Measurements from ENCODE around the gene NEK6.

Gene NEK6

DNA sequence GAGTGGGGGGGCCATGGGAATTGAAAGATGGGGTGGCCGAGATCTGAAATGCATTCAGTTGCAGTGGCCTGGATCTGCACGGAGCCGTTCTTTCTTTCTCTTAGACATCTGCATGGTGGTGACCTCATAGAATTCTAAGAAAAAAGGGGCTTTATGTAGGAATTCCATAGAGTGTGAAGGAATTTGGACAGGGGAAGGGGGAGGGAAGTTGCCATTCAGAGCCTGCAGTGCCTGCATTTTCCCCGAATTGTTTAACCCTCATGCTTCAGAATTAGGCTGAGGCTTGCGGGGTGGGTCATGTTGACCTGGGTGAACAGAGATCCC, 4.9 kb downstream of the NEK6 start:
- no peak overlapping the region for H3K27ac Mint-ChIP-seq
- H3K36me3 Mint-ChIP-seq (ENCODE audit: low read depth) = peaks cover 4% of the 10 kb centered on the region
- H3K4me3 Mint-ChIP-seq = no peak overlapping the region
- peaks cover 66% of the 10 kb centered on the region for H3K27me3 Mint-ChIP-seq (ENCODE audit: low read depth)
- H3K9me3 Mint-ChIP-seq = no peaks in the 10 kb centered on the region
- H3K4me1 Mint-ChIP-seq (ENCODE audit: low read depth) = peaks cover 15% of the 10 kb centered on the region

DNA sequence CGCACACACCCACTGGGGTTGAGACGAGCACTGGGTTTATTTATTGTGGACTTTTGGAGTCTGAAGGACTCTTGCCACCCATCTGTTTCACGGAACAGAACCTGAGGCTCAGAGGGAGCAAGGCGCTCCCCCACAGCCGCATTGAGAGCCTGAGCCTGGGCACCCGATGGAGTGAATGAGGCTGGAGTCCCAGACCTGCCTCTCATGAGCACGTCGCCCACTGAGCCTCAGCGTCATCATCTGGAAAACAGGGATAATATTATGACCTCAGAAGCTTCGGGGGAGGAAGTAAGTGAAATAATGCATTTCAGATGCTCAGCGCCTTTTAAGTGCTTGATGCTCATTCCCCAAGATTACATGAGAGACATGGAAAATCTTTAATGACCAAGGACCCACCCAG, 5.5 kb downstream of the NEK6 start:
- no peaks in the 10 kb centered on the region for H3K9me3 Mint-ChIP-seq
- H3K4me1 Mint-ChIP-seq (ENCODE audit: low read depth) = peaks cover 14% of the 10 kb centered on the region
- H3K27me3 Mint-ChIP-seq (ENCODE audit: low read depth) = peaks cover 64% of the 10 kb centered on the region
- peaks cover 3% of the 10 kb centered on the region for H3K36me3 Mint-ChIP-seq (ENCODE audit: low read depth)
- no peak overlapping the region for H3K27ac Mint-ChIP-seq
- H3K4me3 Mint-ChIP-seq = no peak overlapping the region

GRCh38 chr9:124263800-124264426, 6.2 kb downstream of the NEK6 start:
- peaks cover 9% of the 10 kb centered on the region for H3K4me1 Mint-ChIP-seq (ENCODE audit: low read depth)
- H3K27ac Mint-ChIP-seq = no peak overlapping the region
- H3K27me3 Mint-ChIP-seq (ENCODE audit: low read depth) = peaks cover 57% of the 10 kb centered on the region
- no peak overlapping the region for H3K4me3 Mint-ChIP-seq
- H3K9me3 Mint-ChIP-seq = no peaks in the 10 kb centered on the region
- H3K36me3 Mint-ChIP-seq (ENCODE audit: low read depth) = no peaks in the 10 kb centered on the region

GRCh38 chr9:124264823-124265233, 7.1 kb downstream of the NEK6 start:
- Mint-ChIP-seq H3K27ac (no peak overlapping the region), H3K4me3 (no peak overlapping the region), H3K36me3 (ENCODE audit: low read depth) (no peaks in the 10 kb centered on the region), H3K9me3 (no peaks in the 10 kb centered on the region), H3K27me3 (ENCODE audit: low read depth) (peaks cover 49% of the 10 kb centered on the region), H3K4me1 (ENCODE audit: low read depth) (peaks cover 9% of the 10 kb centered on the region)

DNA sequence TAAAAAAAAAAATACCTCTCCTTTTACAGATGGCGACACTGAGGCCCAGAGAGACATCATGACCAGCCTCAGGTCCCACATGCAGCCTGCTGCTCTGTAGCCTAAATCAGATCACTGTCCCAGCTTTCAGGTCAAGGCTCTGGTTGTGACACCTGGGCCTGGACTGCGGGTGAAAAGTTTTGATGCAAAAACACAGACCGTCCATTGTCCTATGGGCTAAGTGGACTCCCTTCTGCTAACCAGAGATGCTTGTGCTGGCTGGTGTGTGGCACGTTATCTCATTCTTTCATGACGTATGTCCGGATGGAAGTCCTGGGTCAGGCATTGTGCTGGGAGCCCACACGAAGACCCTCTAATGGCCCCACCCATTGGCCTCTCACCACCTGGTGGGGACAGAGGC, 7.8 kb downstream of the NEK6 start:
- Mint-ChIP-seq H3K27ac (no peak overlapping the region), H3K9me3 (no peaks in the 10 kb centered on the region), H3K4me3 (no peak overlapping the region), H3K4me1 (ENCODE audit: low read depth) (peaks cover 9% of the 10 kb centered on the region), H3K36me3 (ENCODE audit: low read depth) (no peaks in the 10 kb centered on the region), H3K27me3 (ENCODE audit: low read depth) (peaks cover 42% of the 10 kb centered on the region)

- Mint-ChIP-seq H3K27me3 (ENCODE audit: low read depth) (peaks cover 34% of the 10 kb centered on the region), H3K27ac (no peak overlapping the region), H3K36me3 (ENCODE audit: low read depth) (no peaks in the 10 kb centered on the region), H3K4me3 (no peak overlapping the region), H3K9me3 (no peaks in the 10 kb centered on the region), H3K4me1 (ENCODE audit: low read depth) (peaks cover 4% of the 10 kb centered on the region)
These were observed 8.5 kb downstream of the NEK6 start for GRCh38 chr9:124266139-124266825.

GRCh38 chr9:124266826-124267201, 9.1 kb downstream of the NEK6 start:
- Mint-ChIP-seq H3K4me3 (no peak overlapping the region), H3K4me1 (ENCODE audit: low read depth) (peaks cover under 1% of the 10 kb centered on the region), H3K27me3 (ENCODE audit: low read depth) (peaks cover 29% of the 10 kb centered on the region), H3K27ac (no peak overlapping the region), H3K9me3 (no peaks in the 10 kb centered on the region), H3K36me3 (ENCODE audit: low read depth) (no peaks in the 10 kb centered on the region)

GRCh38 chr9:124267271-124267807, 9.6 kb downstream of the NEK6 start:
- H3K9me3 Mint-ChIP-seq = no peaks in the 10 kb centered on the region
- H3K4me3 Mint-ChIP-seq = no peak overlapping the region
- no peak overlapping the region for H3K27ac Mint-ChIP-seq
- H3K36me3 Mint-ChIP-seq (ENCODE audit: low read depth) = no peaks in the 10 kb centered on the region
- peaks cover 24% of the 10 kb centered on the region for H3K27me3 Mint-ChIP-seq (ENCODE audit: low read depth)
- no peaks in the 10 kb centered on the region for H3K4me1 Mint-ChIP-seq (ENCODE audit: low read depth)

DNA sequence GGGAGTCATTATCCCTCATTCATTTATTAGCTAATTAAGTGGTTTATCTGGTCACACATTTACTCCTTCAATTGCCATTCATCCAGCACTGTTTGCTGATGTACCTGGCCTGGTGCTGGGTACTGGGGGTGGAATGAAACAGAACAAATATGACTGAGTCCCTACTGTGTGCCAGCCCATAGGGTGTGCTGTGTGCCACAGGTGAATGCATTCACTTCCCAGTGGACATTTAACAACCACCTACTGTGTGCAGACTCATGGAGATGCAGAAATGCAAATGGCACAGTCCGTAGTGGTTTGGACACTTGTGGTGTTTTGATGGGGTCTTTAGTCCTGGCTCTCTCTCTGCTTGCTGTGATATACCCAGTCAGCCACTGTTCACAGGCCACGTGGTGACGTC, 10.5 kb downstream of the NEK6 start:
- Mint-ChIP-seq H3K9me3 (no peaks in the 10 kb centered on the region), H3K4me3 (no peak overlapping the region), H3K36me3 (ENCODE audit: low read depth) (no peaks in the 10 kb centered on the region), H3K4me1 (ENCODE audit: low read depth) (no peaks in the 10 kb centered on the region), H3K27me3 (ENCODE audit: low read depth) (peaks cover 21% of the 10 kb centered on the region), H3K27ac (no peak overlapping the region)

GRCh38 chr9:124268661-124269060, 10.9 kb downstream of the NEK6 start:
- H3K4me1 Mint-ChIP-seq (ENCODE audit: low read depth) = no peaks in the 10 kb centered on the region
- no peaks in the 10 kb centered on the region for H3K36me3 Mint-ChIP-seq (ENCODE audit: low read depth)
- H3K27ac Mint-ChIP-seq = no peak overlapping the region
- H3K4me3 Mint-ChIP-seq = no peak overlapping the region
- no peaks in the 10 kb centered on the region for H3K9me3 Mint-ChIP-seq
- H3K27me3 Mint-ChIP-seq (ENCODE audit: low read depth) = peaks cover 21% of the 10 kb centered on the region

GRCh38 chr9:124269556-124269955, 11.8 kb downstream of the NEK6 start:
- no peaks in the 10 kb centered on the region for H3K4me1 Mint-ChIP-seq (ENCODE audit: low read depth)

DNA sequence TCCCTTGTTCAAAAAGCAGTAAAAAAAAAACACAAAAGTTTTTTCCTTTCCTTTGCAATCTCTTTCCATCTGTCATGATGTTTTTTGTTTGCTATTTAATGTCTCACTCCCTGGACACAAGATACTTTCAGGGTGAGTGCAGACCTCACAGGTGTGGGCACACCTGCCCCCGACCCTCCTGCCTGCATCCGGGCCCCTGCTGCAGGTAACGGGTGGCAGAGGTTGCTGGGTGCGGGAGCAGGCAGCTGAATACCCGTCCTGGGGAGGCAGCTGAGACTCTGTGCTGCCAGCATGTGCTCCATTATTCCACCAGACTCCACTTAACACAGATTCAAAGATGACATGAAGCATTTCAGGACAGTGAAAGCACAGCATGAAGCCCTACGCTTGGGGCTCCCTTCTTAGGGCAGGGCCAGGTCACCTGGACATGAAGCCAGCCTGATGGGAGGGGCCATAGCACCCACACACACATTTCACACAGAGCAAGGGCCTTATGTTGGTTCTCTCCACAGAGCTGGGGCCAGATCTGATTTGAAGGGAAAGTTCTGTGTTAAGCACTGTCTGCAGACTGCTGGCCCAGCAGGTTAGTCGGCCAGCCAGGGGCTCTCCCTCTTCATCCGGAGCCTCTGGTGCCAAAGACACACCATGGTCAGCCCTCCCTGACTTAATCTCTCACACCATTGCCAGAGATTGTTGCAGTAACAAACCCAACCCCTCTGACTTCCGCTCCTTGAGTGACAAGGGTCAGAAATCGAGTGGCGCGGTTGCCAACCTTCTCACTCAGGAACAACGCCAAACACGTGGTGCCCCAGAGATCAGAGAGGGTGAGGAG, 13.0 kb downstream of the NEK6 start:
- Mint-ChIP-seq H3K27me3 (ENCODE audit: low read depth) (peaks cover 16% of the 10 kb centered on the region), H3K36me3 (ENCODE audit: low read depth) (no peaks in the 10 kb centered on the region), H3K4me1 (ENCODE audit: low read depth) (no peaks in the 10 kb centered on the region), H3K9me3 (no peaks in the 10 kb centered on the region), H3K27ac (no peak overlapping the region), H3K4me3 (no peak overlapping the region)

More at GRCh38 chr9:124269556-124269955, 11.8 kb downstream of the NEK6 start:
- no peak overlapping the region for H3K4me3 Mint-ChIP-seq
- no peaks in the 10 kb centered on the region for H3K36me3 Mint-ChIP-seq (ENCODE audit: low read depth)
- H3K27ac Mint-ChIP-seq = no peak overlapping the region
- H3K9me3 Mint-ChIP-seq = no peaks in the 10 kb centered on the region
- peaks cover 21% of the 10 kb centered on the region for H3K27me3 Mint-ChIP-seq (ENCODE audit: low read depth)

DNA sequence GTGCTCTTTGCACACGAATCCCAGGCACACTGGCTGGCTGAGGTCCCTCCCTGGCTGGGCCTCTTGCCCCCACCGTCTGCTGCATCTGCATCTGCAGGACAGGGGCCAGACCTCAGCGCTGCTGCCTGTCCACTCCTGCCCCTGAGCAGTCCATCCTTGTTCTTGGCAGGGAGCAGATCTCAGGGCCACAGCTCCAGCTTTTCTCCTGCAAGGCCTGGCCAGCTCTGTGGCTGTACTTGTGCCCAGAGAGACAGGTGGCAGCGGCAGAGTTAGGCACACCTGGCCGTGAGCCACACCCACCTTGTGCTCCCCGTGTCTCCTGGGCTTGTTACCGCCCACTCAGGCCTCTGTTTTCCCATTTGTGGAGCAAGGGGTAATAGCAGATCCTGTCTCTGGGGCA, 13.9 kb downstream of the NEK6 start:
- Mint-ChIP-seq H3K4me3 (no peak overlapping the region), H3K4me1 (ENCODE audit: low read depth) (no peaks in the 10 kb centered on the region), H3K27ac (no peak overlapping the region), H3K36me3 (ENCODE audit: low read depth) (no peaks in the 10 kb centered on the region), H3K27me3 (ENCODE audit: low read depth) (peaks cover 9% of the 10 kb centered on the region), H3K9me3 (no peaks in the 10 kb centered on the region)

DNA sequence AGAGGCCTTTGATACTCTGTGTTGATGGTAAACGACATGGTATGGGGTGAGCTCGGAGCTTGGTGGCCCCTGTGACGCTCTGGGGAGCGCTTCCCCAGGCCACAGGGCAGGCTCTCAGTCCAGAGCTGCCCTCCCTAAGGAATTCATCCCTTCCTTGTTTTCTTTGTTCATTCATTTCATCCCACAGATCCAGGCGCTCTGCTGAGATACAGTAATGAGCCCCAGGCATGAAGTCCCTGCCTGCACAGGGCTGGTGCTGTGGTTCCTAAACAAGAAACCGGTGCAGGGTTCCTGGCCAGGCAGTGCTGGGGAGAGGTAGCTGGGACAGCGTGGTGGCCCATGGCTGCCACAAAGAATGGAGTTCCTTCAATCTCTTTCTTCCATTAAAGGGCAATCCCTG, 14.4 kb downstream of the NEK6 start:
- no peak overlapping the region for H3K4me3 Mint-ChIP-seq
- no peaks in the 10 kb centered on the region for H3K36me3 Mint-ChIP-seq (ENCODE audit: low read depth)
- H3K27ac Mint-ChIP-seq = no peak overlapping the region
- H3K9me3 Mint-ChIP-seq = no peaks in the 10 kb centered on the region
- peaks cover 6% of the 10 kb centered on the region for H3K27me3 Mint-ChIP-seq (ENCODE audit: low read depth)
- H3K4me1 Mint-ChIP-seq (ENCODE audit: low read depth) = no peaks in the 10 kb centered on the region

GRCh38 chr9:124272979-124273378, 15.2 kb downstream of the NEK6 start:
- H3K4me3 Mint-ChIP-seq = no peak overlapping the region
- no peak overlapping the region for H3K27ac Mint-ChIP-seq
- no peaks in the 10 kb centered on the region for H3K9me3 Mint-ChIP-seq
- H3K36me3 Mint-ChIP-seq (ENCODE audit: low read depth) = no peaks in the 10 kb centered on the region
- peaks cover 6% of the 10 kb centered on the region for H3K27me3 Mint-ChIP-seq (ENCODE audit: low read depth)
- H3K4me1 Mint-ChIP-seq (ENCODE audit: low read depth) = no peaks in the 10 kb centered on the region
